HG03025 (cell line): ENCODE data around the gene TBXAS1.
"Not testable (repeated sequence)": the region's sequence is repeated elsewhere in the genome, so short reads cannot be mapped to it uniquely, and the experiment has no call there.

Source experiments
- ATAC-seq: cut with Tn5 transposase; IDR thresholded peaks from one replicate; pipeline ENCODE4 v1.9.1; 2021; ENCODE audit warnings: mild to moderate bottlenecking, moderate library complexity; ENCODE audit not compliant: unreplicated experiment, low FRiP score

TBXAS1 gene

DNA sequence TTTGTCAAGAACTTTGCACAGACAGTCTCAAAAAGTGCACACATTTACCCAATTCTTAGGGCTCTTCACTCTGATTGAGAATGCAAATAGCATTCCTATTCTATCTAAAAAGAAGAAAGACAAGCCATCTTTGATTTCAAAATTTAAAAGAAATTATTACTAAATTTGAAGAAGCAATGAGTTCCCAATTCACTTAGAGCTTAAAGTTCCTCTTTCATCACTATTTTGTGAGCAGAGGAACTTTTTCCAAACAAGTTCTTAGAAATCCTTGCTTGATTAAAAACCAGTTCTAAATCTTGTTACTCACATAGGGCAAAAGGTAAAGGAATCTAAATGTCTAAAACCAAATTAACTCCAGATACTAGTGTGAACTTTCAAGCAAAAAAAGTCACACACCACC lies 56.4 kb downstream of the TBXAS1 start:
- ATAC-seq, result no peak

DNA sequence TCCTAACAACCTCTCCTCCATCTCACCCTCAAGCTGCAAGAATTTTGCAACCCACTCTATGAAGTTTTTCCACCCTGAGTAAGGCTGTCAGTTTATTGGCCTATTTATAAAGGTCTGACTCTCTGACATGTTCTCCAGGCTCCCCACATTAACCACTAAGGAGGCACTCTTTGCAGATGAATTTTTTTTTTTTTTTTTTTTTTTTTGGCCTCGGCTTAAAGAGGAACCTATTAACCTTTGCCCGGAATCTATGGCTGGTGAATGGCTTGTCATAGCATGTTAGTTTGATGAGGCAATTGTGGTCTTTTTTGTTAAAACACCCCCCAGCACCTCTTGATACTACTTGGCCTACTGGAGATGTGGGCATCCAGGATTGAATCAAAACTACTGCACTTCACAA lies 57.1 kb downstream of the TBXAS1 start:
- ATAC-seq, result no peak

DNA sequence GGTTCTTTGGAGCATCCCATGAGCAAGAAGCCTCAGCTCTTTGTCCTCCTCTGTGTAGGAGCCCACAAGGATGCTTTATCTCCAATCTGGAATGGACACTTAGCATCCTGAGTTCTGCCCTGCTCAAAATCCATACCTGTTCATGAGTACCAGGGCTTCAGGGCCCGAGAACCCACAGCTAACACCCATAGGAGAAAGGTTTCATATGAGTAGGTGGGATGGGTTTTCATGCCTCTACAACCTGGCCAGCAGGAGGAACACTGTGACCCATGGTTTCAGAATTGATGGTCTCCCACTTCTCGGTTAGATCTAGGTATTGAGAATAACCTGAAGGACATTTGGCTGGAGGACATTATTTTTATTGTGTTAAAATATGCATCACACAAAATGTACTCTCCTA lies 57.8 kb downstream of the TBXAS1 start:
- no peak for ATAC-seq

DNA sequence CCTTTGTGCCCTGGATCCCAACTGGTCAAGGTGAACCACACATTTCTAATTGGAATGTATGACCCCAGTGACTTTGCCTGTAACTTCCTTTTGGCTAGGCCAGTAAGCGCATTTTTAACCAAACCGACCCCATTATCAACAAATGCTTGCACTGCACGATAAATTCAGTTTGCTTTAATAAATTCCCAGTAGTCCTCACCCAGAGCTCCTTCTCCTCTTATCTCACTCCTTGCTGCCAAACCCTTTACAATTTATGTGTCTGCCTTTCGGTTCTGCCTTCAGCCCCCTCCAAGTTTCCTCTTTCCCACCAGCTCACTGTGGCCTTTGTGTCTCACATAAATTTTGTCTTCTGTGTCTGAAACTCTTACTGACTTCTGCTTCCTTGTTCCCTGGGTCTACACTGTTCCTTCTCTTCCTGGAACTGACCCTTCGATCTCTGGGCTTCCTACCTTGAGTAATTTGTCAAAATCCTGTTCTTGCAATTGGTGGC lies 59.0 kb downstream of the TBXAS1 start:
- ATAC-seq, result no peak

DNA sequence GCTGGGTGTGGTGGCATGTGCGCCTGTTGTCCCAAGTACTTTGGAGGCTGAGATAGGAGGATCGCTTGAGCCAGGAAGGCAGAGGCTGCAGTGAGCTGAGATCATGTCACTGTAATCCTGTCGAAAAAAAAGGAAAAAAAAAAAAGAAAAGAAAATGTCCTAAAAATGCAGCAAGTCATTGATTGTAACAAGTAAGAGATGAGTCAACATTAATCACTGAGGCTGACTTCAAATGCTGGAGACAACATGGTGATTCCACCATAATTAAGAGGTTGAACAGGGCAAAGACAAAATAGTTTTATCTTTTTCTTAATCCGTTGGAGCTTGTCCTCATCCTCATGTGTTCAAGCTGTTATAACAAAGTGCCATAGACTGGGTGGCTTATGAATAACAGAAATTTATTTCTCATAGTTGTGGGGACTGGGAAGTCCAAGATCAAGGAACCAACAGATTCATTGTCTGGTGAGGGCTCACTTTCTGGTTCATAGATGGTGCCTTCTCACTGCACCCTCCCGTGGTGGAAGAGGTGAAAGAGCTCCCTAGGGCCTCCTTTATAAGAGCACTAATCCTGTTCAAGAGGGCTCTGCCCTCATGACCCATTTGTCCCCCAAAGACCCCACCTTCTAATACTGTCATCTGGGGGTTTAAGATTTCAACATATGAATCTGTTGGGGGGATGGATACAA lies 60.3 kb downstream of the TBXAS1 start:
- no peak for ATAC-seq

DNA sequence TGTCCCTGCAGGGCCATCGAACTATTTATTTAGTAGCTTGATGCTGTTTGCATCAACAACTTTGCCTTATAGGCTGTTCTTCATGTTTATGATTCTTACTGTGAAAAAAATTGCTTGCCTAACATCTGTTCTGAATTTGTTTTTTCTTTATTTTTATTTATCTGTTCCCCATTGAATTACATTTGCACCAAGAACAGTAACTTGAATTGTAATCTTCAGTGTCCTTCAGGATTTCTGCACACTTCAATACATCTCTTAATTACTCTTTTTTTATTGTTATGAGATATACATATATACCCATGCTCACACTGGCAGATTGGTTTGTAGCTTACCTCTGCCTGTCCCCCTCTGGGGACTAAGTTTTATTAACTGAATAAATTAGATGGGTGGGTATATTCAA lies 64.4 kb downstream of the TBXAS1 start:
- ATAC-seq, result no peak

DNA sequence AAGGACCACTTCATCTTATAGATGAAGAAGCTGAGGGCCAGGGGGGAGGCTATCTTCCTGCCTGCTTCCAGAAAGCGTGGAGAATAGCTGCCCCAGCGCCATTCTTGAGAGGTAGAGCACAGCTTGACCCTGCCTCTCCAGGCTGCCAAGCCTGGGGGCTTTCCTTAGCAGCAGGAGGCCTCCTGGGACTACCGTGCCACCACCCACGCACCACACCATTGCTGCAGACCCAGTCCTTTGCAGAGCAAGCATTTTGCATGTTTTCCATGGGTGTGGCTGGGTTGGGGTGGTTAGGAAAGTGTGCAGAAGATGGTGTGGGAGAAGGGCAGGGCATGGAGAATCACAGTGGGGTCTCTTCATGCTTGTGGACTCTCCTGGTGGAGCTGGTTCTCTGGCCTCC lies 64.9 kb downstream of the TBXAS1 start:
- peak; percentile 58 for ATAC-seq

DNA sequence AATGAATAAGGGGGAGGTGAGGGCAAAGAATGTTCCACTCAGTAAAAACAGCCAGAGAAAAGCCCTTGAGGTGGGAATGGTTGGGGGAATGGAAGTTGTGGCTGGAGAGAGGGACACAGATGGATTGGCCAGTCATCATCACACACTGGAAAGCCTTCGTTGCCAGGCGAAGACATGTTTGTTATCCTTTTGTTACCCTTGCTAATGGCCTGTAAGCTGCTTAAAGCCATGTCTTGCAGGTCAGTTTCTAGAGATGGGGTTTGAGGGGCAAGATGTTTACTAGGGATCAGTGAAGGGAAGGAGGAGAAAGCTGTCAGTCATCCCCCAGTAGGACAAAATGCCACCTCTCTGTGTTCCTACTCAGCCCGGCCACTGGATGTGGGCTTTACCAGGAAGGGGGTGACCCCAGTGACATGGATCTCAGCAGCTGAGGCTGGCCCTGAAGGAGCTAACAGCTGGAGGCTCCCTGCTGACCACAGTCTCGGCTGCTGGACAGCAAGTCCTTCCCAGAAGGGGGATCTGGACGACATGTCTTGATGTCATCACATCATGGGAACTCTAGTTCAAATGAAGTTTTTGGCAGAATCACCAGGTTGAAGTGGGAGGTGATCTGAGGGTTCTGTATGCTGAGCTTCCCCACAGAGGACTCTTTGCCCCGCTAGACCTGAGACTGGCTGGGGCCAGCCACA lies 66.2 kb downstream of the TBXAS1 start:
- ATAC-seq, result no peak

DNA sequence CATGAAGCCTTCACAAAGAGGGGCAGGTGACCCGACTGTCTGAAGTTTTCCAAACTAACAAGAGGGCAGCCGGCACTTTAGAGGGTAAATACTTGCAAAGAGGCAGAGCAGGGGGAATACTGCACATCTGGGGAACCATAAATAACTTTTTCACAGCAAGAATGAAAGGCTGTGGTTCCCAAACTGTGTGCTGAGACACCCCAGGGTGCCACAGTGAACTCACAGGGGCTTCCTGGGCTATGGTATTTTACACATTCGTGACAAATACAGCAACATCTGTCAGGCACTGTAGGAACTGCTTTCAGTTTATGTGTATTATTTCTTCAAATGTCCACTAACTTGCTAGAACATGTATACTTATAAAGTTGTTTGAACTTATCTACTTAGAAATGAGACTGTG lies 67.2 kb downstream of the TBXAS1 start:
- ATAC-seq, result no peak

DNA sequence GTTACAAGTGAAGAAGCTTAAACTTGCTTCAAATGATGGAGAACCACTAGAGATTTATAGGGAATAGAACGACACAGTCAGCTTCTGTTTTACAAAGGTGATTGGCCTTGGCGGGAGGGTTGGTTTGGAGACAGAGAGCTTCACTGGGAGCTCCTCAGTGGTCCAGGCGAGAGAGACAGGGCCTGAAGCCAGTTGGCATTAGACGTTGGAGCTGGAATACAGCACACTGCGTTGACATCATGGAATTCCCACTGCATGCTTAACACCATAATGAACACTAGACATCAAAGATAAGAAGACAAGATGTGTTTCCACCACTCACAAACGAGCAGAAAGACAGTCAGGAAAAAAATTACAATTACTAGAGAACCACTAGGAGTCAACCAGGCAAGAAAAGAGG lies 67.8 kb downstream of the TBXAS1 start:
- no peak for ATAC-seq

DNA sequence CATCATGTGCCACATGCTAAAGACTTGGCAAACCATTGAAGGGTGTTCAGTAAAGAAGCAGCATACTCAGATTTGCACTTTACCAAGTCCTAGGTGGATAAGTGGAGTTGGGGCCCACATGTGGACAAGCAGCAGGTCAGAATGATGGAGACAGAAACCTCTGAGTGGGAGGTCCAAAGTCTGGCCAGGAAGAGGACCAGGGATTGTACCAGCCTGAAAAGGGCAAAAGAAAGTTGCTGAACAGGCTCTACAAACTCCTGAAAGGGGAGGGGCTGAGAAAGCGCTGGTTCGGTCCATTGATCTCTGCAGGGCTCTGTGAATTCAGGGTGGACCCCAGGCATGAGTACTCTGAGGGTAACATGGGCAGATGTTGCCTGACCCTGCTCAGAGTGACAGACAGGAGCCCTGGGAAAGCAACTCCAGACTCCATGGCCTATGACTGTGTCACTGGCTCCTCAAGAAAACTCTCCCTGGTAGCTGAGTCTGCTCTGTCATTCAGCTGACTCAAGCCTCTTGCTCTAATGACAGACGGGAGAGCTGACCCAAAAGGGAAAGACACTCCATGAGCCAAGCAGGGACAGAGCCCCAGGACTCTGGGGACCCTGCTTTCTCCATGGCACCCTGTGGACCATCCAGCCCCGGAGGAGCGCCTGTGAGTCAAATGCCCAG lies 68.5 kb downstream of the TBXAS1 start:
- no peak for ATAC-seq

DNA sequence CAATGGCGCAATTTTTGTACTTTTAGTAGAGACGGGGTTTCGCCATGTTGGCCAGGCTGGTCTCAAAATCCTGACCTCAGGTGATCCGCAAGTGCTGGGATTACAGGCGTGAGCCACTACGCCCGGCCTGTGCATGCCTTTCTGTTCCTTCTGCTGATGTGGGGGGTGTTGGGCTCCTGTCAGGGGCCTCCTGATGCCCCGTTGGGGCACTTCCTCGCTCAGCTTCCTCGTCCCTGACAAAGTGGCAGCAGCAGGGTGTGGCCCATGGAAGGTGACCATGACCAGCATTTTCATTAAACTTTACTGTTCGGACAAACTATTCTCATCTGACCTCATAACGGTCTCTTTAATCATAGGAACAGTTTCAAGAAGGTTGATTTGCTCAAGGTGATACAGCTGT lies 69.4 kb downstream of the TBXAS1 start:
- no peak for ATAC-seq

DNA sequence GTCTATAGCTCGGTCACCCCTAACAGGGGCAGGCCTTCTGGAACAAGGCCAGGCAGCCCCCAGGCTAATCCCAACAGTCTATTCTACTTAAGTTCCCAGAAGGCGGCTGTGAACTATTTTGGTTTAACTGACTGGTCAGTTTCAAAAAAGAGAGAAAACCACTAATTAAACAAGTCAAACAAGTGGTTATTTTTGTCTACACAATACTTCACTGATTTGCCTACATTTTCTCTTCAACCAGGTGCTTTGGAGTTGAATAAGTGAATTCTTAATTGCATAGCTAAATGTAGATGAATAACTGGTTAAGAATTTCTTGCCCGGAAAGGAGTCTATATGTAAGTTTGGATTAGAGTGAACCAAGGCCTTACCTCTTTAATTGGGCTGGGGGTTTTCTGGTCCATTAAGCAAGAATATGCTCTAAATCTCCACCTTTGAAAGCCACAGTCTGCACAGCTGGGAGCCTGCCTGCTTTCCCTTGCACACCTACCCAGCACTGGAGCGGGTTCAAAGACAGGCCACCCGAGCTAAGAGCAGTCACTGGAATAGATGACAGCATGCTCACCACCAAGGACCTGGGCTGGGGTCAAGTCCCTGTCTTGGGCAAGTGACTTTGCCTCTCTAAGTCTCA lies 70.4 kb downstream of the TBXAS1 start:
- no peak for ATAC-seq

DNA sequence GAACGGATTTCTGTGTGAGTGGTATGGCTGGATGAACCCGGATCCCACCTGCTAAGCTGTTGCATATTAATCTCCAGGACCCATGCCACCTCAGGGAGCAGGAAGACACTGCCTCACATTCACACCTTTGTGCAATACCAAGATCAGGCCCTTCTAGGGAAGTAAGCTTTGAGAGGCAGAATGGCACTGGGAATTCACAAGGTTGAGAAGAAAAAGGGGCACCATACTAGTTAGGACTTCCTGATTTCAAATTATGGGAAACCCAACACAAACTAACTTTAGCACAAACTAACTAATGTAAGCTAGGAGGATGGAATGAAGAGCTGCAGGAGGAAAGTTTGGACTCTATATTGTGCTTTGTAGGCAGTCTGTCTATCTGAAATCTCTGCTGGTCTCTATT lies 71.3 kb downstream of the TBXAS1 start:
- no peak for ATAC-seq

DNA sequence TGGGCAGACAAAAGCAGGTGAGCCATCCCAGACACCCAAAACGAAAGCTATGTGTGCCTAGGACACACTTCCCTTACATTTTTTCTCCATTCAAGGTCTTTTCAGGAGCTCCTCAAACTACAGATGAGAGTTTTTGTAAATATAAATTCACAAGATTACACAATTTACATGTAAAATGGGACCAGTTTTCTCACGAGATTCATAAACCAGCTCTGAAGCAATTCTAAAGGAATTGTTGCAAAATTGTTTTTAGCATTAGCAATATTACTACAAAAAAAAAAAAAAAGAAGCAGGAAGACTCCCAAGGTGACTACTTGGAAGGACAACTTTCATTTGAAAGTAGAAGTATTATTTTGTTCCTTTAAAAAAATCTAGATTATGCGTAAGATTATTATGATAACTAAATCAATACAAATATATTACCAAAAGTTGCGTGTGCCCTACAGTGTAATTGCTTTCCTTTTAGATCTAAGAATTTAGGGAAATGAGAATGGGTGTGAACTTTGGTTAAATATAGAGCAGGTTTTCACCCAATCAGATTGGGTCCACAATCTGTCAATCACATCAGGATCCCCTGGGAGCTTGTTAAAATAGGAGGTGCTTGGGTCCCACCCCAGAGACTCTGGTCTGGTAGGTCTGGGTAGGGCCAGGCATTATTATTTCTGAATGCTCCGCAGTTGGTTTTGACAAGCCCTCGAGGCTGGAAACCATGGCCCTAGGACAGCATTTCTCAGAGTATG lies 72.2 kb downstream of the TBXAS1 start:
- no peak for ATAC-seq

DNA sequence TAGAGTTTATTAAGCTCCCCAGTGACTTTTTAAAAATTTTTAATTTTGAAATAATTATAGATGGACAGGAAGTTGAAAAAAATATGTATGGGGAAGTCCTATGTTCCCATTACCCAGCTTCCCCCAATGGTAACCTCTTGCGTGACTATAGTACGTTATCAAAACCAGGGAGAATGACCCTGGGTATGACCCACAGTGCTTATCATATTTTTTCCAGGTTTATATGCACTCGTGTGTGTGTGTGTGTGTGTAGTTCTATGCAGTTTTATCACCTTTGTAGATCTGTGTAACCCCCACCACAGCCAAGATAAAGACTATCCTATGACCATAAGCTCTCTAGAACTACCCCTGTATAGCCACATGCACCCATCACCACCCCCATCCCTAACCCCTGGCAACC lies 72.8 kb downstream of the TBXAS1 start:
- no peak for ATAC-seq

DNA sequence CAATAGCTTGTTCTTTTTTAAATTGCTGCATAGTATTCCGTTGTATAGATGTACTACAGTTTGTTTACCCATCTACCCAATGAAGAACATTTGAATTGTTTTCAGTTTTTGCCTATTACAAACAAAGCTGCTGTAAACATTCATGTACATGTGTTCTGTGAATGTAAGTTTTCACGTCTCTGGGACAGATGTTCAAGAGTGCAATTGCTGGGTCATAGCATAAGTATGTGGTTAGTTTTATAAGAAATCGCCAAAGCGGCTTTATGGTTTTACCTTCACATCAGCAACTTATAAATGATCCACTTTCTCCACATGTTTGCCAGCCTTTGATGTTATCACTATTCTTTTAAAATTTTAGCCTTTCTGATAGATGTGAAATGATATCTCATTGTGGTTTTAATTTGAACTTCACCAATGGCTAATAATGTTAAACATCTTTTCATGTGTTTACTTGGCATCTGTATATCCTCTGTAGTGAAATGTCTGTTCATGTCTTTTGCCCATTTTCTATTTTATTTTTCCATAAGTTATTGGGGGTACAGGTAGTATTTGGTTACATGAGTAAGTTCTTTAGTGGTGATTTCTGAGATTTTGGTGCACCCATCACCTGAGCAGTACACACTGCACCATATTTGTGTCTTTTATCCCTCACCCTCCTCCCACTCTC lies 73.5 kb downstream of the TBXAS1 start:
- no peak for ATAC-seq

DNA sequence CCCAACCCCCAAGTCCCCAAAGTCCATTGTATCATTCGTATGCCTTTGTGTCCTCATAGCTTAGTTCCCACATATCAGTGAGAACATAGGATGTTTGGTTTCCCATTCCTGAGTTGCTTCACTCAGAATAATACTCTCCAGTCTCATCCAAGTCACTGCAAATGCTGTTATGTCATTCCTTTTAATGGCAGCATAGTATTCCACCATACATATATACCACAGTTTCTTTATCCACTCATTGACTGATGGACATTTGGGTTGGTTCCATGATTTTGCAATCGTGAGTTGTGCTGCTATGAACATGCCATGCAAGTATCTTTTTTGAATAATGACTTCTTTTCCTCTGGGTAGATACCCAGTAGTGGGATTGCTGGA lies 74.0 kb downstream of the TBXAS1 start:
- not testable (repeated sequence) for ATAC-seq

DNA sequence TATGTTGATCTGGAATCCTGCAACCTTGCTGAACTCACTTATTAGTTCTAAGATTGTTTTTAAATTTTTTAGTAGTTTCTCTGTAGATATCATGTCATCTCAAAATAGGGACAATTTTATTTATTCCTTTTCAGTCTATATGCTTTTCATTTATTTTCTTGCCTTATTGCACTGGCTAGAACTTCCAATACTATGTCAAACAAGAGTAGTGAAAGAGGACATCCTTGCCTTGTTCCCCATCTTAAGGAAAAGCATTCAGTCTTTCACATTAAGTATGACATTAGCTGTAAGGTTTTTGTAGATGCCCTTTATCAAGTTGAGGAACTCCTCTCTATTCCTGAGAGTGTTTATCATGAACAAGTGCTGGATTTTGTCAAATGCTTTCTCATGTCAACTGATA lies 77.8 kb downstream of the TBXAS1 start:
- ATAC-seq, result no peak

DNA sequence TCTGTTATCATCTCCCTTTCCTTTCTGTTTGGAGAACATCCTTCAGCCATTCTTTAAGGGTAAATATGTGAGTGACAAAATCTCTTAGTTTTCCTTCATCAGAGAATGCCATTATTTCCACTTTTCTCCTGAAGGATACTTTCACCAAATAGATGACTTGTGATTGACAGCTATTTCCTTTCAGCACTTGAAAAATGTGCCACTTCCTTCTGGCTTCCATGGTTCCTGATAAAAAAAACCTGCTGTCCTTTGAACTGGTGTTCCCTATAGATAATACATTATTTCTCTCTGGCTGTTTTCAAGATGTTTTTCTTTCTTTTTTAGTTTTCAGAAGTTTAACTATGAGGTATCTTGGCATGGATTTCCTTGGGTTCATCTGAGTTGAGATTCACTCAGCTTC lies 79.7 kb downstream of the TBXAS1 start:
- ATAC-seq, result no peak
